ENCODE measurements around the gene FABP7.
"Not testable (repeated sequence)": the region's sequence is repeated elsewhere in the genome, so short reads cannot be mapped to it uniquely, and the experiment has no call there.

Gene FABP7

GRCh38 chr6:122779667-122780066 is at the start of gene FABP7:
TSS of gene FABP7 (plus strand) at chr6:122779716. CDS start at chr6:122779795, 79 bp downstream.
- no peak for DNase-seq (ENCODE audit: low read depth, low spot score)
- H3K27ac ChIP-seq = no peak within 1 kb of the TSS

- H3K27ac ChIP-seq = no peak overlapping the region
- DNase-seq (ENCODE audit: low read depth, low spot score) = no peak
These were observed 49.2 kb upstream of the FABP7 start for GRCh38 chr6:122730334-122730733.

- no peak overlapping the region for H3K27ac ChIP-seq
- DNase-seq (ENCODE audit: low read depth, low spot score) = no peak
These were observed 48.6 kb upstream of the FABP7 start for GRCh38 chr6:122730775-122731386.

GRCh38 chr6:122733259-122733658 is 46.3 kb upstream of the FABP7 start:
- no peak for DNase-seq (ENCODE audit: low read depth, low spot score)

GRCh38 chr6:122734529-122735395 is 44.8 kb upstream of the FABP7 start:
- H3K27ac ChIP-seq = peak overlapping the region; percentile 78
- DNase-seq (ENCODE audit: low read depth, low spot score) = no peak

More at GRCh38 chr6:122733259-122733658, 46.3 kb upstream of the FABP7 start:
- H3K27ac ChIP-seq = no peak overlapping the region

GRCh38 chr6:122735582-122735981 is 43.9 kb upstream of the FABP7 start:
- DNase-seq (ENCODE audit: low read depth, low spot score) = peak; percentile 92
- H3K27ac ChIP-seq = peak overlapping the region; percentile 78

- peak; percentile 73 for DNase-seq (ENCODE audit: low read depth, low spot score)
These were observed 43.4 kb upstream of the FABP7 start for GRCh38 chr6:122736163-122736562.

GRCh38 chr6:122736616-122737015 is 42.9 kb upstream of the FABP7 start:
- peak overlapping the region; percentile 78 for H3K27ac ChIP-seq
- DNase-seq (ENCODE audit: low read depth, low spot score) = no peak

More at GRCh38 chr6:122736163-122736562, 43.4 kb upstream of the FABP7 start:
- H3K27ac ChIP-seq = peak overlapping the region; percentile 78

GRCh38 chr6:122740091-122740490 is 39.4 kb upstream of the FABP7 start:
- no peak overlapping the region for H3K27ac ChIP-seq
- DNase-seq (ENCODE audit: low read depth, low spot score) = no peak

GRCh38 chr6:122740936-122741335 is 38.6 kb upstream of the FABP7 start:
- DNase-seq (ENCODE audit: low read depth, low spot score) = no peak
- H3K27ac ChIP-seq = no peak overlapping the region

GRCh38 chr6:122744247-122744646 is 35.3 kb upstream of the FABP7 start:
- not testable (repeated sequence) for DNase-seq (ENCODE audit: low read depth, low spot score); H3K27ac ChIP-seq

GRCh38 chr6:122744856-122745255 is 34.7 kb upstream of the FABP7 start:
- H3K27ac ChIP-seq; DNase-seq (ENCODE audit: low read depth, low spot score): not testable (repeated sequence)

- no peak for DNase-seq (ENCODE audit: low read depth, low spot score)
- no peak overlapping the region for H3K27ac ChIP-seq
These were observed 32.8 kb upstream of the FABP7 start for GRCh38 chr6:122746688-122747087.

GRCh38 chr6:122747573-122747972 is 31.9 kb upstream of the FABP7 start:
- H3K27ac ChIP-seq = no peak overlapping the region
- DNase-seq (ENCODE audit: low read depth, low spot score) = no peak

GRCh38 chr6:122748945-122749344 is 30.6 kb upstream of the FABP7 start:
- not testable (repeated sequence) for DNase-seq (ENCODE audit: low read depth, low spot score); H3K27ac ChIP-seq

- DNase-seq (ENCODE audit: low read depth, low spot score) = no peak
These were observed 30.0 kb upstream of the FABP7 start for GRCh38 chr6:122749451-122750050.

GRCh38 chr6:122751326-122751725 is 28.2 kb upstream of the FABP7 start:
- no peak overlapping the region for H3K27ac ChIP-seq
- no peak for DNase-seq (ENCODE audit: low read depth, low spot score)

More at GRCh38 chr6:122749451-122750050, 30.0 kb upstream of the FABP7 start:
- H3K27ac ChIP-seq = no peak overlapping the region

GRCh38 chr6:122752459-122752858 is 27.1 kb upstream of the FABP7 start:
- H3K27ac ChIP-seq = no peak overlapping the region
- DNase-seq (ENCODE audit: low read depth, low spot score) = no peak

- DNase-seq (ENCODE audit: low read depth, low spot score) = no peak
- no peak overlapping the region for H3K27ac ChIP-seq
These were observed 26.4 kb upstream of the FABP7 start for GRCh38 chr6:122753000-122753687.

- DNase-seq (ENCODE audit: low read depth, low spot score) = no peak
- no peak overlapping the region for H3K27ac ChIP-seq
These were observed 25.8 kb upstream of the FABP7 start for GRCh38 chr6:122753688-122754056.

Data from epithelial cell of prostate (primary cell).